HepG2 (cell line): ENCODE results near the gene TUBB3. TPM values are rescaled to one million over a fixed set of nuclear protein-coding genes. Genes with fewer than 3 reads are reported as not detected.

Source experiments
- ATAC-seq: fragments of 200-7000 bp; cut with Tn5 transposase; 3 replicates; pipeline ENCODE4 v1.9.1; 2020; ENCODE audit warnings: mild to moderate bottlenecking, moderate library complexity
- BruUV-seq: library from RNA; stranded (reverse); fragments of 400-500 nt; replicated peaks from 2 replicates; lab custom pipeline; 2021; lab: Mats Ljungman, UMichigan
- CTCF ChIA-PET: fragments of 300-600 bp; formaldehyde crosslinking; extraction: SDS; loops from one replicate; lab custom pipeline; 2021; ENCODE audit warnings: low total read pairs, inconsistent platforms, low intra/inter-chr PET ratio; lab: Yijun Ruan, JAX
- POLR2A ChIA-PET: fragments of 350-600 bp; sonication (Branson Sonifier 250); formaldehyde crosslinking; loops from one replicate; lab custom pipeline; 2020; ENCODE audit warnings: antibody characterized with exemption, inconsistent platforms; lab: Yijun Ruan, JAX
- DNase-seq: peaks from one replicate; pipeline ENCODE4 v3.0.0-alpha.2; 2015; ENCODE audit warnings: low spot score
- FAIRE-seq: peaks from 3 replicates; lab custom pipeline; 2011; peaks lifted over from hg19 to GRCh38; lab: Jason Lieb, UNC
- H2AFZ ChIP-seq: one replicate; pipeline ENCODE4 v1.6.1; 2011; ENCODE audit warnings: low read length, inconsistent platforms
- H3K27ac ChIP-seq: fragments of 300-600 bp; 3 replicates; pipeline ENCODE4 v1.8.0; 2011; ENCODE audit warnings: mixed run types, mild to moderate bottlenecking, mixed read lengths, low read length, inconsistent platforms; ENCODE audit not compliant: insufficient read depth; ENCODE audit errors: extremely low read length
- H3K27me3 ChIP-seq, 2 experiments: fragments of 200-600 bp in 1 of 2; 2 replicates in 1 of 2; 3 replicates in 1 of 2; pipeline versions ENCODE4 v1.6.0 to v1.8.0; 2011; ENCODE audit warnings: low read length in 2 of 2, mild to moderate bottlenecking in 2 of 2, moderate library complexity in 2 of 2, inconsistent platforms in 1 of 2; ENCODE audit not compliant: insufficient read depth in 2 of 2, control insufficient read depth in 1 of 2
- H3K36me3 ChIP-seq, 2 experiments: fragments of 200-600 bp in 1 of 2; replicated peaks in 1 of 2; 2 replicates in 1 of 2; 3 replicates in 1 of 2; pipeline versions ENCODE4 v1.5.1 to v1.8.0; 2011; ENCODE audit warnings: low read length in 2 of 2, inconsistent platforms in 1 of 2; ENCODE audit not compliant: insufficient read depth in 2 of 2, control insufficient read depth in 1 of 2
- H3K4me1 ChIP-seq: 2 replicates; pipeline ENCODE4 v1.5.1; 2012; ENCODE audit warnings: low read length, inconsistent platforms; ENCODE audit not compliant: insufficient read depth
- H3K4me2 ChIP-seq: 2 replicates; pipeline ENCODE4 v1.6.0; 2011; ENCODE audit warnings: low read depth, low read length, inconsistent platforms
- H3K4me3 ChIP-seq, 3 experiments: fragments of 200-600 bp in 1 of 3; sonication (generic), shearing (Covaris generic) in 1 of 3; replicated peaks in 1 of 3; 2 replicates each; pipeline ENCODE4 v1.5.1; 2011 to 2016; ENCODE audit warnings: low read length in 3 of 3, inconsistent platforms in 2 of 3, low read depth in 2 of 3, mild to moderate bottlenecking in 2 of 3, control low read depth in 1 of 3, mixed read lengths in 1 of 3; ENCODE audit not compliant: insufficient read depth in 1 of 3
- H3K79me2 ChIP-seq: one replicate; pipeline ENCODE4 v1.6.1; 2011; ENCODE audit warnings: low read length, inconsistent platforms; ENCODE audit not compliant: insufficient read depth
- H3K9ac ChIP-seq: 2 replicates; pipeline ENCODE4 v1.6.0; 2011; ENCODE audit warnings: mild to moderate bottlenecking, low read depth, low read length, inconsistent platforms; ENCODE audit not compliant: insufficient read depth
- H3K9me3 ChIP-seq: 2 replicates; pipeline ENCODE4 v1.5.1; 2012; ENCODE audit warnings: mild to moderate bottlenecking, low read length
- H4K20me1 ChIP-seq: 2 replicates; pipeline ENCODE4 v1.6.0; 2011; ENCODE audit warnings: inconsistent platforms, mild to moderate bottlenecking, low read length, moderate library complexity; ENCODE audit not compliant: insufficient read depth
- EZH2 ChIP-seq: conservative IDR thresholded peaks from 2 replicates; pipeline ENCODE4 v1.6.1; 2012; ENCODE audit warnings: mild to moderate bottlenecking, low read depth, low read length, moderate library complexity
- FOXA1 ChIP-seq, 2 experiments: fragments of 450-650 bp in 1 of 2; sonication (generic) in 1 of 2; formaldehyde crosslinking in 1 of 2; IDR thresholded peaks; 2 replicates each; pipeline versions ENCODE4 v1.4.0 to v1.6.1; 2016 to 2020; ENCODE audit warnings: missing genetic modification reagents in 1 of 2
- KDM6A ChIP-seq: IDR thresholded peaks from 2 replicates; pipeline ENCODE4 v1.6.1; 2016; ENCODE audit warnings: low read depth
- RBFOX2 ChIP-seq: fragments of 200-400 bp; formaldehyde crosslinking; IDR thresholded peaks from 2 replicates; pipeline ENCODE4 v1.6.1; 2017; ENCODE audit warnings: low read depth, mild to moderate bottlenecking, low read length
- ZKSCAN1 ChIP-seq: fragments of 150-350 bp; IDR thresholded peaks from 2 replicates; pipeline ENCODE4 v1.6.1; 2014; ENCODE audit warnings: low read length
- ZNF280D ChIP-seq: sonication (generic); formaldehyde crosslinking; IDR thresholded peaks from 2 replicates; pipeline ENCODE4 v1.5.1; 2020; ENCODE audit warnings: mild to moderate bottlenecking, missing genetic modification reagents
- ZNF589 ChIP-seq: sonication (generic); formaldehyde crosslinking; conservative IDR thresholded peaks from 2 replicates; pipeline ENCODE4 v1.8.0; 2022; ENCODE audit warnings: mild to moderate bottlenecking, moderate library complexity, missing genetic modification reagents
- WGBS: methylation state at CpG from one replicate; pipeline ENCODE4 v1.1.6; 2017; ENCODE audit warnings: low lambda C conversion rate; 5-methylcytosine and 5-hydroxymethylcytosine counted together
- in situ Hi-C: cut with HindIII; loops from 2 replicates; pipeline ENCODE4 v1.10.0; 2017; ENCODE audit warnings: low pct_unique_long_range_greater_than_20kb; ENCODE audit not compliant: extremely low pct_ligation_motif_present
- intact Hi-C: fragments of 100-400 bp; cut with micrococcal nuclease; formaldehyde crosslinking; loops from one replicate; pipeline ENCODE4 v1.10.0; 2022; ENCODE audit not compliant: unreplicated experiment
- polyA plus RNA-seq, 8 experiments: library from polyadenylated mRNA; depleted of rRNA in 3 of 8; stranded (reverse) in 7 of 8; unstranded in 1 of 8; fragments of >200 nt; fragmentation: Illumina TruSeq in 4 of 8; extraction: Trizol in 4 of 8; gene quantifications; 2 replicates each; pipeline versions ENCODE4 v1.2.1 to v1.2.3, GENCODE V29; 2011 to 2016; ENCODE audit warnings: low read depth in 4 of 8, missing spikeins in 1 of 8, mixed read lengths in 1 of 8; ENCODE audit not compliant: insufficient read depth in 1 of 8
- total RNA-seq, 5 experiments: library from RNA; depleted of rRNA; stranded (reverse); fragments of >200 nt; fragmentation: Illumina TruSeq; extraction: Trizol; gene quantifications; 2 replicates each; pipeline ENCODE4 v1.2.3, GENCODE V29; 2016; ENCODE audit warnings: low read depth in 1 of 5

TUBB3 gene
- total and polyA plus RNA-seq, 2 of the 13 experiments (the other 11 are each of a cell fraction or from before 2014, with no cell fraction given), result 110 to 185 TPM

GRCh38 chr16:89974870-89975269 lies 51.7 kb downstream of the TUBB3 start:
- DNase-seq (no peak), ATAC-seq (no peak), FAIRE-seq (no peak)
- ChIA-PET CTCF (no interaction called here), POLR2A (interaction anchor here (0.9 to 7.1 kb wide), 3 partner anchors 52 to 101 kb away, joined by 3 to 84 read pairs (median 5); partner anchors contain the start of genes TCF25 and TUBB3)
- 91% methylated on average over 2 of the region's 2 CpGs for WGBS
- peak overlapping the region; percentile 94; the same call in 1 of the 2 replicates for H3K9ac ChIP-seq
- H4K20me1 ChIP-seq, result no peaks in the 10 kb centered on the region
- H3K27me3 ChIP-seq, result no peaks in the 10 kb centered on the region; a peak in 1 of 5 replicates
- H3K27ac ChIP-seq, result peak overlapping the region; percentile 88
- no peaks in the 10 kb centered on the region for H3K9me3 ChIP-seq
- intact Hi-C loops (no loop called here), in situ Hi-C loops (no loop called here)
- H3K36me3 ChIP-seq, result peaks cover 13 to 28% of the 10 kb centered on the region in 2 experiments
- no peak for TF ChIP-seq EZH2
- TF ChIP-seq ZNF280D (CRISPR knock-in tag), result no peak
- no peak for TF ChIP-seq ZKSCAN1
- TF ChIP-seq KDM6A (CRISPR knock-in tag), result no peak
- no peak for TF ChIP-seq FOXA1 (IDR thresholded peaks at IDR 0.05)
- TF ChIP-seq FOXA1 (CRISPR knock-in tag; IDR thresholded peaks at IDR 0.05), result no peak
- 0 out of 2 replicates have a peak, but pooled peaks have one; percentile 5 for TF ChIP-seq ZNF589 (CRISPR knock-in tag)
- 0 out of 2 replicates have a peak, but pooled peaks have one; percentile 18 for TF ChIP-seq RBFOX2
- peak overlapping the region; percentile 94 for H3K4me2 ChIP-seq
- no peak overlapping the region for H3K4me3 ChIP-seq
- peaks cover 43% of the 10 kb centered on the region for H3K4me1 ChIP-seq
- BruUV-seq, result no TSS peak
- no peak overlapping the region for H2AFZ ChIP-seq
- H3K79me2 ChIP-seq, result peaks cover 73% of the 10 kb centered on the region
